HG02623 (cell line): ENCODE data around the gene MRPL24.
"Not testable (repeated sequence)": the region's sequence is repeated elsewhere in the genome, so short reads cannot be mapped to it uniquely, and the experiment has no call there.

Experiments used
- ATAC-seq: cut with Tn5 transposase; IDR thresholded peaks from one replicate; pipeline ENCODE4 v1.9.1; 2021; ENCODE audit warnings: moderate library complexity; ENCODE audit not compliant: unreplicated experiment

Gene MRPL24

DNA sequence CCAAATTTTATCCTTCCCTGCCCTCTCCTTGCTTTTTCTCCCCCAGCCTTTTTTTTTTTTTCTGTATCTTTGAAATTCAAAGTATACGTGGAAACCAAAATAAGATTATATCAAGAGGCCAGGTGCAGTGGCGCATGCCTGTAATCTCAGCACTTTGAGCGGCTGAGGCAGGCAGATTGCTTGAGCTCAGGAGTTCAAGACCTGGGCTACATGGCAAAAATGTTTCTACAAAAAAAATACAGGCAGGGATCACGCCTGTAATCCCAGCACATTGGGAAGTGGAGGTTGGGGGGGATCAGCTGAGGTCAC is 19.9 kb upstream of the MRPL24 start:
- ATAC-seq, result no peak

DNA sequence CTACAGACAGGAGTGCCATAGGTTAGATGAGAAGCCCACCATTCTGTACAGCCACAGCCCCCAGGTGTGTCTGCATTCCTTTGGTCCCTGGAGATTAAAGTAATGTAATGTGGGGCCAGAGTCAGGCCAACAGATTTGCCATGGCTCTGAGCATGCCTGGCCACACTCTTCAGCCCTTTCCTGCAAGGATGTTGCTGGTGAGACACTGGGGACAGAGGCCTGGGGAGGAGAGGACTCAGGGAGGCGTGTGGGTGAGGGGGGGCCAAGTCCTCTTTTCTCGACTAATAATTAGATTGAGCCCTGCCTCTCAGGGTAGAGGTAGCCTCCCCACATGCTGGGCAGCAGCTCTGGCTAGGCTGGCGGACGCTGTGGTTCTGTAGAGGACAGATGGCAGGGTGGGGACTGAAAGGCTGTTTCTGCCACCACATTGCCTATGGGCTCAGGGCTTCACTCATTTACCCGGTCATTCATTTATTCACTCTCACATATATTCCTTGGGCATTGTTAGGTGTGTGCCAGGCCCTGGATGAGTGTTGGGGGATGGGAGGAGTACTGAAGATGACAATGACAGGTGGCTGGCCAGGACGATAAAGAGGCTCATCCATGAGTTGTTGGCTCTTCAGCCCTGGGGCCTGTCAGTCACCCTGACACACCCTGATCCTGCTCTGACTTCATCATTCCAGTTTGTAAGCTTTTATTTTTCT is 19.4 kb upstream of the MRPL24 start:
- ATAC-seq, result no peak

DNA sequence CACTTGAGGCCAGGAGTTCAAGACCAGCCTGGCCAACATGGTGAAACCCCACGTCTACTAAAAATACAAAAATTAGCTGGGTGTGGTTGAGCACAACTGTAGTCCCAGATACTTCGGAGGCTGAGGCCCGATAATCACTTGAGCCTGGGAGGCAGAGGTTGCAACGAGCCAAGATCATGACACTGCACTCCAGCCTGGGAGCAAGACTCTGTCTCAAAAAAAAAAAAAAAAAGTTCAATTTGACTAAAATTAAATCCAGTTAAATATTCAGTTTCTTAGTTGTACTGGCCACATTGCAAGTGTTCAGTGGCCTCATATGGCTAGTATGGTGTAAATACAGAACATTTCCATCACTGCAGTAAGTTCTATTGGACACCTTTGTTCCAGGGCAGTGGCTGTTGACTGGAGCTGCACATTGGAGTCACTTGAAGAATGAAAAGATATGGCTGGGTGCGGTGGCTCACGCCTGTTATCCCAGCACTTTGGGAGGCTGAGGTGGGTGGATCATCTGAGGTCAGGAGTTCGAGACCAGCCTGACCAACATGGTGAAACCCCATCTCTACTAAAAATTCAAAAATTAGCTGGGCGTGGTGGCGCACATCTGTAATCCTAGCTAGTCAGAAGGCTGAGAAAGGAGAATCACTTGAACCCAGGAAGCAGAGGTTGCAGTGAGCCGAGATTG is 16.8 kb upstream of the MRPL24 start:
- not testable (repeated sequence) for ATAC-seq

DNA sequence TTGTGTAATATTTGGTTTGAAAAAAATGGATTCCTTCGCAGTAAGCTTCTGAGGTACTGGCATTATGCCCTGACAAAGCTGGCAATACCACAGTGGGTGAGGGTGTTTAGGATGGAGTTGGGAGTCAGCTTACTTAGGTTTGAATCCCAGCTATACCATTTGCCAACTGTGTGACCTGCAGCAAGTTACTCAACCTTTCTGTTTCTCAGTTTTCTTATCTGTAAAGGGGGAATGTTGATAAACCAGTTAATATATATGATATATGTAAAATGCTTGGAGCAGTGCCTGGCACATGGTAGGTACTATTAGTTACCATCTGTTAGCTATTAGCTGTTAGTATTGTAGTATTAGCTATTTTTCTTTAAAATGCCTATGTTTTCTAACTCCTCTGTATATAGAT is 15.5 kb upstream of the MRPL24 start:
- no peak for ATAC-seq

DNA sequence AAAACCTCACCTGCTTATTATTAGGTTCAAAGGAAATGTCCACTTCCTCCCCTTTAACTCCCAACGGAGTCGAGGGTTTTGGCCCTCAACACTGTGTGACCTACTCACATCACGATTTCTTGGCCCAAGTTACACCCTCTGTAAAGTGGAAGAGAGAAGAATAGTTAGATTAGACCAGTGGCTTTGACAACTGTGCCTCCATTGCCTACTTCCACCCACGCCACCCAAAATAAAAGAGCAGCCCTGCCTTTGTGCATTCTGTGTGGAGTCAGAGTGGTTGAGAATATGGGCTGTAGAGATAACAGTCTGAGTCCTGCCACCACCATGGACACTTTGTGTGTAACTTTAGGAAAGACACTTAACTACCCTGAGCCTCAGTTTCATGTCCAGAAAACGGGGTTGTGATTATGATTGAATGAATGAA is 14.7 kb upstream of the MRPL24 start:
- no peak for ATAC-seq

DNA sequence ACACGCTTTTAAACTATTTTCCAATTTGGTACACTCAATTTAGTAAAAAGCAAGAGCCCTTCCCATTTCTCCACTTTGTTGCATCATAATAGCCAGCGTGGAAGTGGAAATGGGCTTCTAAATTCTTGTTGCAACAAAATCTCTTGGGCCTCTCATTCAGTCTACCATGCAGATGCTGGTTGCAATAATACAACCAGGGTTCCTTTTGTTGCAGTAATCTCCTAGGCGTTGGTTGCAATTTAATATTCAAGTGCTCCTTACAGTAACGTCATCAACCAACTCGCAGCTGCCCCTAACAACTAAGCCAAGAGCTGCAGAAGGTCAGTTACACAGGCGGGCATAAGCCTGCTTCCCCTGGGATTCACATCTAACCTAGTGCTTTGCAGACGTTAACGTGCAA is 13.3 kb upstream of the MRPL24 start:
- ATAC-seq, result no peak

DNA sequence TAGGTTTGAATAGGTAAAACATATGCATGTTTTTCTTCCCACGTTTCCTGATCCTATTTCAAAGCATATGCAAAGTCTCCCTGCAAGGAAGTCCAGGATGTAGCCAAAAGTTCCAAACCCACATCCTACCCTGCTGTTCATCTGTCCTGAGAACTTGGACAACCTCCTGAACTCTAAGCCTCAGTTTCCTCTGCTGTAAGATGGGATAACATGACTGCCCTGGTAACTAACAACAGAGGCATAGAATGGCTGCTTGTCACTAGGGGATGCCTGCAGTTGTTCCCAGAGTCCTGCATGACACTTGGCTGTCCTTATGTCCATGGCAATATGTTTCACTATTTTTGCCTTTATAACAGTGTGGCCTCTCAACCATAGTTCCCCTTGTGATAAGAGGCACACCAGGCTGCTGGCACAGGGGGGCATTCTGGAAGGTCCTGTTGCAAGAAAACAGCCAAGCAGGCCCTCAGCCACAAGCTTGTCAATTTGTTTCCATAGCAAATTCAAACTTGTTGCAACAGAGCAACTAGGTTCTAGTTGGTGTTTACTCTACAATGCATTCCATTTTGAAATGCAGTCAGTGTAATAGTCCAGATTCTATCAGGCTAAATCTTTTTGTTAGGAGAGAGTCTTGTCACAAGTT is 12.1 kb upstream of the MRPL24 start:
- no peak for ATAC-seq

DNA sequence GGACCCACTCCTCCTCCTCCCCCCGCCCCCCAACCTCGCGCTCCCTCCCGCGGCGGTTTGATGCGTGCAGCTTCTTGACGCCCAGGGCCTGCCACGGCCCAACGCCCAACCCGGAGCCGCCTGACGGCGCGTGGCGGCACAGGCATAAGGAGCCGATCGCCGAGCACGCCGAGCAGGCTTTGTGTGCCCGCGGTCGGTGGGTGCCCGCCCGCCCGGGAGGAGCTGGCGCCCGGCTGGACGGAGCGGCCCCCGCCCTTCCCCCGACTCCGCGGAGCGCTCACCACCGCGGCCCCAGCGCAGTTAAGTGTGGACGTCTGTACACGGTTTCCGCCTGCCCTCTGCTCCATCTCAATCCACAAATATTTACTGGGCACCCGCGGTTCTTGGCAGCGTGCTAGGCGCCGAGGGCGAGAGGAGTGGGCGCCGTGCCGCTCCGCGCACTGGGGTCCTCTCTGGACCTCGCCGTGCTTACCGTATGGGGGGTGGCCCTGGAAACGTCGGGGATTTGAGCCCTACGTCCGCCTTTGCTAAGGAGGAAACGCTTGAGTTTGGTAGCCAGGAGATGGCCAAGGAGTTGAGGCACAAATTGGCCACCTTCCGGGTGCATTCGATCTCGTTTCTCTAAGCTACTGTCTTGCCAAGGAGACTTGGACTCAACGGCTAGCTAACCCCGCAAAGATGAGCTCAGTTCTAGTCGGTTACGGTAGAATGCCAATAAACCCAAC is 11.0 kb upstream of the MRPL24 start:
- peak; percentile 51 for ATAC-seq

DNA sequence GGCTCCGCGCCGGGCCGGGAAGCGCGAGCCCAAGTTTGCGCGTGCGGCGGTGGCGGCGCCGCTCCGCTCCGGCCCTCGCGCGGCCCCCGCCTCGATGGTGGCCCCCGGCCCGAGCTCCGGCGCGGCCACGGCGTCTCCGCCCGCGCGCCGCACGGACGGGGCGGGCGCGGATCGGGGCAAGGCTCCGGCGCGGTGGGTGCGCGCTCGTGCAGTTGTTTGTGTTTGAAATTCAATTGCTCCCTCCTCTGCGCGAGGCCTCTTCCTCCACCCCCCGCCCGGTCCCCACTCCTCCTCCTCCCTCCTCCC is 10.5 kb upstream of the MRPL24 start, which contains the start of gene HDGF:
Gene HDGF, minus strand, starts transcription at position 225 of the 306 bp plus-strand sequence. CDS start 246 bp downstream, outside the sequence.
- ATAC-seq, result no peak

DNA sequence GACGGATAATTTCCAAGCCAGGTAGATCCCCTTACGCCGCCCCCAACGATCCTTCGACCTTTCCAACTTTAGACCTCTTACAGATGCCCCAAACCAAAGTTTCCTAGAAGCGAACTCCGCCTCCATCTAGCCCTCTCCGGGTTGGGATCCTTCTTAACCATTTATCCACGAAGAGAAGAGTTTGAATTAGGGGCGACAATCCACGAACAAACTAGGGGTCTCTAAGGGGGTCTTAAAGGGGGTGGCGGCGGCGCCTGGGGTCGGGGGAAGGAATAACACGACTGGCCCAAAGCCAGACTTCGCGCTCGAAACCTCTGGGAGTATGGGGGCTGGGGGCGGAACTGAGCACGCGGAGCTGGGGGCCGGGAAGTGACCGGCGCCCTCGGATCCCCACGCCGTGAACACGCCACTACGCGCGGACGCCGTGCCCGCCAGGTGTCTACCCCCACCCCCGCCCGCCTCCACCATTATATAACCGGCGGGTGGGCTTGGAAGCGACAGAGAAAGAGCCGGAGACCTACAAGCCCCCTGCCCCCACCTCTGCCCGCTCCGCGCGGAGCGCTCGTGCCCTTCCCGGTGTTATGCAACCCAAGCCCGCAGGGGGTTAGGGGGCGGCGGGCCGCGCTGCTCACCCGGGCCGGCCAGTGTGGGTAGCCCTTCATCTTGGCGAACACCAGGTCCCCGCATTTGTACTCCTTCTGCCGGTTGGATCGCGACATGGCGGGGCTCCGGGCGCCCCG is 10.0 kb upstream of the MRPL24 start:
- ATAC-seq, result peak; percentile 12

DNA sequence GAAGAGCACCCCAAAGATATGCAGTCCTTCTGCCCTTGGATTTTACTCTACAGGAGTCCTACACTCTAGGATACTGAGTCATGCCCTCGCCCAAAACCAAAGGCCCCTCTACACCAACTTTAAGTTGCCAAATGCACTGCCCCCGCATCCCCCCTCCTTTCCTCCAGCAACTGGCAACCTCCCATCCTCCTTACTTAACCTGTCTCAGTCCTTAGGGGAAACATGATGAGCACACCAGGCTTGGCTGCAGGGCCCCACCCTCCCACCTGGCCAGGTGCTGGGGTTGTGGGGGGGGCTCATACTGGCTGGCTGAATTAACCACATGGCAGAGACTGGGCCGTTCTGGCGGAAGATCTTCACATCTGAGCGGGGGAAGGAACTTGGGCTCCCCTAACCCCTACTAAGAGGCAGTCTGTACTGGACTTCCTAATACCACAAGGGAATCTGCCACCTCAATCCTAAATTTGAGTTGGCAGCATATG is 9.3 kb upstream of the MRPL24 start:
- ATAC-seq, result no peak

DNA sequence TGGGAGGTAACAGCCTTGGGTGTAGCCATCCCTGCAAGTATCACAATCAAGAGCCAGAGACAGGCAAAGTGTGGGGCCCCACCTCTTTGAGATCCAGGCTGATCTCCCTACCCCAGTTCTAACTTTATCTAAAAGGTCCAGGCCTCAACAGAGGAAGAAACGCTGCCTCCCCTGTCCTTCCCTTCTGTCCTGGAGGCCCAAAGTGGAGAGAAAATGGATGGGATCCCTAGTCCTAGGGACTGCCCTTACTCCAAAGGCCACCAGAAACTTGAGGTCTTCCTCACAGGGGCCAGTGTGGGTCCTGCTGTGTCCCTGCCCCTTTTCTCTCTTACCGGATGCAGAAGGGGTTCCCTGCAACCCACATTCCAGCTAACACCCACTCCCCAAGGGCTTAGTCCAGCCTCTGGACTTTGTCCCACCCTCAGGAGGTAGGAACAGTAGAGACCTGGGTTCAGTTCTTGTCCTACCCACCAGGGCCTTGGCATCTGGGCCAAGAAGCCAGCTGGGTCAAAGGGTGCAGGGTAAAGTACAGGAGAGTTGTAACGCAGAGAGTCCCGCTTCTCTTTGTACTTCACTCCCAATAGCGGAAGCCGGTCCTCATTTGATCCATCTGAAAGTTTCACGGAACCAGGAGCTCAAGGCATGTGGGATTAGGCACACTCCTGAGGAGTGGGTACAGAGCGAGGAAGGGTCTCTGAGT is 8.7 kb upstream of the MRPL24 start:
- ATAC-seq, result no peak

DNA sequence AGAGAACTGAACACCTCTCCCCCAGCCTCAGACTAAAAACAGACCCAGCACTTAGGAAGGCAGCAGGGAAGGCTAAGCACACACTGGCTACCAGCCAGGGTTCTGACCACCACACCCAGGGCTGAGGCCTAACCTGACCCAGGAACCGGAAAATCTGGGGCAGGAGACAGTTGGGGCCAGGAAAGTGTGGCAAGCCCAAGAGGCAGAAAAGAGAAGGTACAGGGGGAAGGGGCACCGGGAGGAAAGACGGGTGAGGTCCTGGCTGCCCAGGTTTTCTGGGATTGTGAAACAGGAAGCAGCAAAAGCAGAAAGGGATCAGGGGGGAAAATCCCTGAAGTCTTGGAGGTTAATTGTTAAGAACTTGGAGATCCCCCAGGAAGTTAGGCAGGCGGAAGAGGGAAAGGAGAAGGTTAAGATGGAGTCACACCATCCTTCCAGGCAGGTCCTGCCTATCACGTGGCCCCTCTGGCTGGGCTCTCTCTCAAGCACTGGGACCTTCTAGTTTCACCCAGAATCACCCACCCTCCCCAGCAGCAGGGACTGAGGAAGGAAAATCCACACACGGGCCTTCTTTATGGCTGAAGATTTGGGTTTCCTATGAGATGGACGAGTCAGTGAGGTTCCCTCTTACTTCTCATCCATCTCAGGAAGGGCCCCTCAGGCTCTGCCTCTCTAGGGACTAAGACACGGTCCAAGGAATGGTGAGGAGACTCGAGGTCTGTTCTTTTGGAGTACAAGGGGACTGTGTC is 8.0 kb upstream of the MRPL24 start:
- ATAC-seq, result no peak

DNA sequence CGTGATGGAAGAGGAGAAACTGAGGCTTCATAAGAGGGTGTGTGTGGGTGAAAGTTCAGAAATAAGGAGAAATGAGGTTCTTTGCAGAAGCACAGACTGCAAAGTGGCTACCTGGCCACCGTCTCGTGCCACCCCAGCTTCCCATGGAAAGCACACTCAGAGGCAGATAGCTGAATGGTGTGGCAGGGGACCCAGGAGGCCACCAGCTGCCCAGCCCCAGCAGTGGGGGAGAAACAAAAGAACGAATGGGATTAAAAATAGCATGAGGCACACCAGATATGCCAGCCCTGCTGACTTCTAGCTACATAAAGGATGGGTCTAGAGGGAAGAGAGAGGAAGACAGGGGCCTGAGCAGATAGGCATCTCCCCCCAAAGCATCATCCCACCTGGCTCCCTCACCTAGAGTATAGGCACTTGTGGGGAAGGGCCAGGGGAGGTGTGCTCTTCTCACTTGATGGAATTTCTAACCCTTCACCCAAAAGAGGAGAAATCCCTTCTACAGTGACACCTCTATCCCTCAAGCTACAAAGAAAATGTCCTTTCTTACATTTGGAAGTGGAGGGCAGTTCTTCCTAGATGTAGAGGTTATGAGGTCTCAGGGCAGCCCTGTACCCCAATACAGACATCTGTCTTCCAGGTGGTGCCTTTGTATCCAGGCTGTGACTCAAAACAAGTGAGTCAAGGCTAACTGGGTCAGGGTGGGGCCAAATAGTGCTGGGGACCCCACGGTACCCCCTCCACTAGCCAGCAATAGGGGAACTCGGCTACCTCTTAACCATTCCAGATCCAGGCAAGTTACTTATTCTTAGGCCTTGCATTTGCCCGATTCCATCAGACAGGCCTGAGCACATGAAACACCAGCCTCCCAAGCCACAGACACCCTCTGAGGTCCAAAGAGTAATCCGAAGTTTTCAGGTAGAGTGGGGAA is 7.1 kb upstream of the MRPL24 start:
- ATAC-seq, result no peak

DNA sequence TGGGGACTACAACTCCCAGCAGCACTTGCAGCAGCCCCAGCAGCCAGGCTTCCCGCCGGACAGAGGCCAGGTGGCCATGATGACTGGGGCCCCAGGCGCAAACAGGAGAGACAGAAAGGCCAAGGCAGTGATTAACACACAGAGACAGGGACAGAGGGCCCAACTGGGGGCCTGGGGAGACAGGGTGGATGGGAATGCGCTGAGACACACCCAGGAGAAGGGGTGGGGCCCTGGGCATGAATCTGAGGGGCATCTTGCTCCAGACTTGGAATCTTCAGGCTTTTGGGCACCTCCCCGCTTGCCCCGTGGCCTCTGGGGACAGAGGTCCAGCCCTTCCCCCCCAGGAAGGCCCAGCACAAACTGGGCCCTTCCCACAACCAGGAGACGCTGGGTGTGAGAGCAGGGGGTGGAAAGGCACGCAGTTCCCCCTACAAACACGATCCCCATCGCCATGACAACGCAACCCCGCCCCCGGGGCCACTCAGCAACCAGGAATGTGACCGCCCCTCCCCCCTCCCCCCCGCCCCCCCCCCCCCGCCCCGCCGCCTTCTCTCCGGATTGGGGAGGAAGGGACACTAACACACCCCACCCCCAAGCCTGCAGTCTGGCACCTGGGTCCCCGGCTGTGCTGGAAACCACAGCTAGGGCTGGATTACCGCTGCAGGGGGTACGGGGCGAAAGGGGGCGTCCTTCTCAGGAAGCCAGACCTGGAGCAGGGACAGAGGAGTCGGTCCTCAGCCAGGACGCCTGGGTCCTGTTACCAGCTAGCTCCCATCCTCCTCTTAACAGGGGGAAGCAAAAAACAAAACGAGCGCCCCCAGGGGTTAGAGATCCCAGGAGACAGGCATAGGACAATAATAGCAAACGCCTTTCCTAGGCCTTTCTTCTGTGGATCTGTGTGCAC is 6.1 kb upstream of the MRPL24 start:
- ATAC-seq, result no peak

DNA sequence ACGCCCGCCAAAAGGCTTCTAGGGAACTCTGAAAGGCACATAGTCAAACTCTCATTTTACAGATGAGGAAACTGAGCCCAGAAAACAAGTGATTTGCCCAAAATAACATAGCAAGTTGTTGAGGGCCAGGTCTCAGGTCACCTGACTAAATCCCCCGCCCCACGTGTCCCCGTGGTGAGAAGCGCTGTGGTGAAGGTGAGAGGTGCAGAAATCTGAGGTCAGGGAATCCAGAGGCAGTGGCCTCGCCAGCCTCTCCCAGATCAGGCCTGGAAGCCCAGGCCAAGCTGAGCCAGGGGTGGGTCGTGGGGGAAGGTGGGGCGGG is 5.5 kb upstream of the MRPL24 start:
- no peak for ATAC-seq

DNA sequence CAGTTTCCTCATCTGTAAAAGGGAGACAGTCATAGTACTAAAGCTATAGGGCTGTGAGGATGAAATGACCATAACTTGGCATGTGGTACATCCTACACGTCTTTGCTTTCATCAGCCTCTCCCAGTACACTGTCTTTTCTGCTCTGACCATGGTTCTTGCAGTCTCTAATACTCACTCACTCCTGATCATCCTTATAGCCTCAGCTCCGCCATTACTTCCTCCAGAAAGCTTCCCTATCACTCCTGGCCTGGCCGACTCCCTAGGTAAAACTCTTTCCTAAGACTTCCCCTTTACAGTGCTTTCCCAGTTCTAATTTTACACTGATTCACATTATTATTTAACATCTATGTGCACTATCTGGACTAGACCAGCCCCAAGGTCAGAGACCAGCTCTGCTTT is 5.0 kb upstream of the MRPL24 start:
- ATAC-seq, result no peak
